Astrocyte (in vitro differentiated cells and primary cell): ENCODE data around the gene MPRIP. TPM values are rescaled to one million over a fixed set of nuclear protein-coding genes. Genes with fewer than 3 reads are reported as not detected.

Experiments
- DNase-seq: peaks from one replicate; pipeline ENCODE4 v3.0.0-alpha.2; 2010; ENCODE audit warnings: low read depth
- FAIRE-seq: peaks from 2 replicates; lab custom pipeline; 2011; peaks lifted over from hg19 to GRCh38; lab: Jason Lieb, UNC
- H2AFZ ChIP-seq: 2 replicates; pipeline ENCODE4 v1.6.0; 2012; ENCODE audit warnings: low read depth, low read length, inconsistent platforms
- H3K27ac ChIP-seq: 2 replicates; pipeline ENCODE4 v1.5.1; 2011; ENCODE audit warnings: low read depth, low read length, inconsistent platforms
- H3K27me3 ChIP-seq: 2 replicates; pipeline ENCODE4 v1.6.0; 2011; ENCODE audit warnings: low read length, inconsistent platforms; ENCODE audit not compliant: insufficient read depth
- H3K36me3 ChIP-seq: 2 replicates; pipeline ENCODE4 v1.5.1; 2011; ENCODE audit warnings: low read length, inconsistent platforms; ENCODE audit not compliant: insufficient read depth
- H3K4me1 ChIP-seq: 2 replicates; pipeline ENCODE4 v1.5.1; 2011; ENCODE audit warnings: low read length, inconsistent platforms; ENCODE audit not compliant: insufficient read depth
- H3K4me2 ChIP-seq: 2 replicates; pipeline ENCODE4 v1.6.0; 2012; ENCODE audit warnings: low read length, inconsistent platforms
- H3K4me3 ChIP-seq: 2 replicates; pipeline ENCODE4 v1.5.1; 2011; ENCODE audit warnings: low read depth, mild to moderate bottlenecking, low read length, inconsistent platforms; ENCODE audit not compliant: insufficient read depth
- H3K79me2 ChIP-seq: 2 replicates; pipeline ENCODE4 v1.6.0; 2012; ENCODE audit warnings: mild to moderate bottlenecking, low read length, inconsistent platforms; ENCODE audit not compliant: insufficient read depth
- H3K9ac ChIP-seq: 2 replicates; pipeline ENCODE4 v1.6.0; 2012; ENCODE audit warnings: mild to moderate bottlenecking, low read length, inconsistent platforms
- H3K9me3 ChIP-seq: 2 replicates; pipeline ENCODE4 v1.5.1; 2012; ENCODE audit warnings: low read depth, mild to moderate bottlenecking, low read length, inconsistent platforms; ENCODE audit not compliant: insufficient read depth
- H4K20me1 ChIP-seq: 2 replicates; pipeline ENCODE4 v1.6.0; 2012; ENCODE audit warnings: low read length, inconsistent platforms; ENCODE audit not compliant: insufficient read depth
- H3K27ac Mint-ChIP-seq: one replicate; pipeline ENCODE4 v1.8.0; 2021; ENCODE audit warnings: mild to moderate bottlenecking, mixed read lengths; ENCODE audit not compliant: unreplicated experiment
- H3K27me3 Mint-ChIP-seq: one replicate; pipeline ENCODE4 v1.8.0; 2021; ENCODE audit warnings: low read depth, mixed read lengths; ENCODE audit not compliant: unreplicated experiment
- H3K36me3 Mint-ChIP-seq: one replicate; pipeline ENCODE4 v1.8.0; 2021; ENCODE audit warnings: low read depth, mixed read lengths; ENCODE audit not compliant: unreplicated experiment
- H3K4me1 Mint-ChIP-seq: one replicate; pipeline ENCODE4 v1.8.0; 2021; ENCODE audit warnings: low read depth, mixed read lengths; ENCODE audit not compliant: unreplicated experiment
- H3K4me3 Mint-ChIP-seq: one replicate; pipeline ENCODE4 v1.8.0; 2021; ENCODE audit warnings: mild to moderate bottlenecking, moderate library complexity, mixed read lengths; ENCODE audit not compliant: unreplicated experiment
- H3K9me3 Mint-ChIP-seq: one replicate; pipeline ENCODE4 v1.8.0; 2021; ENCODE audit warnings: mild to moderate bottlenecking, mixed read lengths; ENCODE audit not compliant: unreplicated experiment
- EZH2 ChIP-seq: IDR thresholded peaks from 2 replicates; pipeline ENCODE4 v1.6.1; 2012; ENCODE audit warnings: mild to moderate bottlenecking, low read length, inconsistent platforms; ENCODE audit not compliant: insufficient read depth
- total RNA-seq: library from RNA; stranded (reverse); gene quantifications from 2 replicates; pipeline ENCODE4 v1.2.1, GENCODE V29; 2021
- TF ChIP-seq, protein P1 (sequence below): IDR thresholded peaks from 2 replicates; pipeline ENCODE4 v1.5.1; 2011; ENCODE audit warnings: low read depth, mild to moderate bottlenecking, inconsistent platforms, low read length, moderate library complexity; ENCODE audit not compliant: insufficient read depth

The MPRIP gene
- total RNA-seq, 1 donor from 2014 or later: 176 TPM

DNA sequence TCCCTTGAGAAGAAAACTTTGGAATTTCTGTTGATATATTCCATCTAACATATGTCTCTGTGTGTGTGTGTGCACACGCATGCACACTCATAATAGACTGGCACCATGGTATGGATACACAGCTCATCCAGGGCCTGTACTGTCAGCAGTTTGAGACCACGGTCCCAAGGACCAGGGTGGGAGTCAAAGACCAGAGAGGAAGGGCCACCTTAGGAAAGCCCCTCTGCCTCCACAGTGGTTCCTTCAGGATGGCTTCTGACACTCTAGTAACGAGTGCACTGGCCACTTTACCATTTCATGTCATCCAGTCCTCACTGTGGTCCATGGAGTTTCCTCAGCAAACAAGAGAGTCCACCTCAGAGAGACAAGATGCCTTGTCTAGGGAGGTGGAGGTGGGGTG is 82.1 kb downstream of the MPRIP start:
- Histone ChIP-seq H3K4me2 (no peak overlapping the region), H3K9me3 (no peaks in the 10 kb centered on the region), H4K20me1 (peaks cover 97% of the 10 kb centered on the region), H3K9ac (no peak overlapping the region), H3K4me1 (peaks cover 4% of the 10 kb centered on the region), H2AFZ (no peak overlapping the region), H3K79me2 (peaks cover 95% of the 10 kb centered on the region), H3K36me3 (no peaks in the 10 kb centered on the region), H3K4me3 (no peak overlapping the region), H3K27me3 (no peaks in the 10 kb centered on the region), H3K27ac (no peak overlapping the region)
- no peak for TF ChIP-seq EZH2
- TF ChIP-seq, protein P1, sequence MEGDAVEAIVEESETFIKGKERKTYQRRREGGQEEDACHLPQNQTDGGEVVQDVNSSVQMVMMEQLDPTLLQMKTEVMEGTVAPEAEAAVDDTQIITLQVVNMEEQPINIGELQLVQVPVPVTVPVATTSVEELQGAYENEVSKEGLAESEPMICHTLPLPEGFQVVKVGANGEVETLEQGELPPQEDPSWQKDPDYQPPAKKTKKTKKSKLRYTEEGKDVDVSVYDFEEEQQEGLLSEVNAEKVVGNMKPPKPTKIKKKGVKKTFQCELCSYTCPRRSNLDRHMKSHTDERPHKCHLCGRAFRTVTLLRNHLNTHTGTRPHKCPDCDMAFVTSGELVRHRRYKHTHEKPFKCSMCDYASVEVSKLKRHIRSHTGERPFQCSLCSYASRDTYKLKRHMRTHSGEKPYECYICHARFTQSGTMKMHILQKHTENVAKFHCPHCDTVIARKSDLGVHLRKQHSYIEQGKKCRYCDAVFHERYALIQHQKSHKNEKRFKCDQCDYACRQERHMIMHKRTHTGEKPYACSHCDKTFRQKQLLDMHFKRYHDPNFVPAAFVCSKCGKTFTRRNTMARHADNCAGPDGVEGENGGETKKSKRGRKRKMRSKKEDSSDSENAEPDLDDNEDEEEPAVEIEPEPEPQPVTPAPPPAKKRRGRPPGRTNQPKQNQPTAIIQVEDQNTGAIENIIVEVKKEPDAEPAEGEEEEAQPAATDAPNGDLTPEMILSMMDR: no peak
- Mint-ChIP-seq H3K27ac (no peak overlapping the region), H3K36me3 (peaks cover 6% of the 10 kb centered on the region), H3K9me3 (no peaks in the 10 kb centered on the region), H3K27me3 (no peaks in the 10 kb centered on the region), H3K4me3 (no peak overlapping the region), H3K4me1 (peaks cover 17% of the 10 kb centered on the region)
- no peak for FAIRE-seq
- DNase-seq: no peak

DNA sequence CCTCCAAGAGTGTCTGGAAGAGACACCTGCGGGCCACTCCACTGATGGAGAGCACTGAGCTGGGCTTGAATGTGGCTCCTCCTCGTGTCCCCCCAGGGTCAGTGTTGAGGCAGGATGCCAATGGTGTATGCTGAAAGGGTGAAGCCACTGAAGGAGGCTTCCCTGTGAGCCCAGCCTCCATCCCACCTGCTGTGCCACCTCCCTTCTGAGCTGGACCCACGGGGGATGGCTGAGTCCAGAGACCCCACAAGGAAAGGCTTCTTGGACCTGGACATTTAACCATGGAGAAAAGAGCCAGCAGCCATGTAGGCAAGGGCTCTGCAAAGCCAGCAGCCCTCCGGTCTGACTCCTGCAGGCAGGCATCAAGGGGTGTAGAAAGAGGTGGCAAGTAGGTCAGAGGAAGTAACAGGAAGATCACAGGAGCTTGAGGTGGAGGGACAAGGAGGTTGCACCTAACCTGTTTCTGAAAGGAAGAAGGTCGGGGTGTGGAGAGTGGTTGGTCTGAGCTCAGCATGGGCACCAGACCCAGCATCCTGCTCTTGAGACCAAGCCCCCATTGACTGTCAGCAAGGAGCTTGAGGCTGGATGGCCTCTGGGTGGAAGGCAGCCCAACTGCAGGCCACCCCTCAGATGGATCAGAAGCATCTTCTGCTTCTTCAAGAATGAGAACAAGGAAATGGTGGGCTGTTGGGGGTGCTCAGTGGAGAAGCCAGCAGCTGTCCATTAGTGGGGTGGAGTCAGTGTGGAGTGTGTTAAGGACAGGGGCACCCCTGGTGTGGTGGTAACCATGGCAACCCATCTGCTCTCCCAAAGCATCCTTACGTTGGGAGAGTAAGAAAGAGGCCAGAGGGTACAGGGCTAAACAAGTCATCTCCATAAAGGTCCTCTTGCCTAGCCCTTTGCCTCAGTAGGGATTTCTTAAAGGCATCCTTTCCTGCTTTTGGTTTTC is 83.2 kb downstream of the MPRIP start:
- H3K4me3 ChIP-seq: no peak overlapping the region
- no peaks in the 10 kb centered on the region for H3K4me1 ChIP-seq
- H3K9me3 ChIP-seq: no peaks in the 10 kb centered on the region
- H3K4me3 Mint-ChIP-seq: no peak overlapping the region
- H3K27me3 ChIP-seq: no peaks in the 10 kb centered on the region
- H3K4me1 Mint-ChIP-seq: peaks cover 13% of the 10 kb centered on the region
- no peak overlapping the region for H3K4me2 ChIP-seq
- H3K36me3 Mint-ChIP-seq: peaks cover 6% of the 10 kb centered on the region
- H2AFZ ChIP-seq: no peak overlapping the region
- no peaks in the 10 kb centered on the region for H3K9me3 Mint-ChIP-seq
- peaks cover 97% of the 10 kb centered on the region for H4K20me1 ChIP-seq
- no peaks in the 10 kb centered on the region for H3K27me3 Mint-ChIP-seq
- DNase-seq (no peak), FAIRE-seq (no peak)
- peak overlapping the region; percentile 72 for H3K27ac Mint-ChIP-seq
- H3K27ac ChIP-seq: no peak overlapping the region
- H3K36me3 ChIP-seq: no peaks in the 10 kb centered on the region
- H3K9ac ChIP-seq: no peak overlapping the region
- peaks cover 94% of the 10 kb centered on the region for H3K79me2 ChIP-seq
- TF ChIP-seq, protein P1: no peak
- no peak for TF ChIP-seq EZH2
